Progenitor cell of endocrine pancreas (in vitro differentiated cells): ENCODE results near the gene OPALIN. TPM values are rescaled to one million over a fixed set of nuclear protein-coding genes. Genes with fewer than 3 reads are reported as not detected.

Source experiments
- DNase-seq: peaks from one replicate; pipeline ENCODE4 v3.0.0; 2021; ENCODE audit warnings: low spot score; ENCODE audit not compliant: unreplicated experiment
- H3K27ac Mint-ChIP-seq: 2 replicates; pipeline ENCODE4 v1.8.0; 2021; ENCODE audit warnings: mild to moderate bottlenecking, moderate library complexity, mixed read lengths
- H3K27me3 Mint-ChIP-seq: 2 replicates; pipeline ENCODE4 v1.8.0; 2021; ENCODE audit warnings: mixed read lengths
- H3K36me3 Mint-ChIP-seq: 2 replicates; pipeline ENCODE4 v1.8.0; 2022; ENCODE audit warnings: mixed read lengths; ENCODE audit not compliant: insufficient read depth
- H3K4me1 Mint-ChIP-seq: 2 replicates; pipeline ENCODE4 v1.8.0; 2021; ENCODE audit warnings: low read depth, mixed read lengths
- H3K4me3 Mint-ChIP-seq: 2 replicates; pipeline ENCODE4 v1.8.0; 2021; ENCODE audit warnings: low read depth, mild to moderate bottlenecking, moderate library complexity, mixed read lengths
- H3K9me3 Mint-ChIP-seq: 2 replicates; pipeline ENCODE4 v1.8.0; 2021; ENCODE audit warnings: low read depth, mixed read lengths
- total RNA-seq: library from RNA; stranded (reverse); gene quantifications from 2 replicates; pipeline ENCODE4 v1.2.1, GENCODE V29; 2021
- TF ChIP-seq, protein P1 (sequence below): fragments of 200-600 bp; sonication (generic); IDR thresholded peaks from one replicate; pipeline ENCODE4 v1.5.0; 2021; ENCODE audit warnings: antibody characterized with exemption, mild to moderate bottlenecking; ENCODE audit not compliant: unreplicated experiment

Gene OPALIN
- total RNA-seq, 1 donor from 2014 or later: not detected

- DNase-seq: no peak
- Mint-ChIP-seq H3K27me3 (peaks cover 41% of the 10 kb centered on the region), H3K4me1 (no peaks in the 10 kb centered on the region), H3K4me3 (no peak overlapping the region), H3K27ac (no peak overlapping the region), H3K36me3 (no peaks in the 10 kb centered on the region), H3K9me3 (no peaks in the 10 kb centered on the region)
- TF ChIP-seq, protein P1, sequence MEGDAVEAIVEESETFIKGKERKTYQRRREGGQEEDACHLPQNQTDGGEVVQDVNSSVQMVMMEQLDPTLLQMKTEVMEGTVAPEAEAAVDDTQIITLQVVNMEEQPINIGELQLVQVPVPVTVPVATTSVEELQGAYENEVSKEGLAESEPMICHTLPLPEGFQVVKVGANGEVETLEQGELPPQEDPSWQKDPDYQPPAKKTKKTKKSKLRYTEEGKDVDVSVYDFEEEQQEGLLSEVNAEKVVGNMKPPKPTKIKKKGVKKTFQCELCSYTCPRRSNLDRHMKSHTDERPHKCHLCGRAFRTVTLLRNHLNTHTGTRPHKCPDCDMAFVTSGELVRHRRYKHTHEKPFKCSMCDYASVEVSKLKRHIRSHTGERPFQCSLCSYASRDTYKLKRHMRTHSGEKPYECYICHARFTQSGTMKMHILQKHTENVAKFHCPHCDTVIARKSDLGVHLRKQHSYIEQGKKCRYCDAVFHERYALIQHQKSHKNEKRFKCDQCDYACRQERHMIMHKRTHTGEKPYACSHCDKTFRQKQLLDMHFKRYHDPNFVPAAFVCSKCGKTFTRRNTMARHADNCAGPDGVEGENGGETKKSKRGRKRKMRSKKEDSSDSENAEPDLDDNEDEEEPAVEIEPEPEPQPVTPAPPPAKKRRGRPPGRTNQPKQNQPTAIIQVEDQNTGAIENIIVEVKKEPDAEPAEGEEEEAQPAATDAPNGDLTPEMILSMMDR: no peak
Observed at GRCh38 chr10:96389785-96390184, 31.0 kb upstream of the OPALIN start.

GRCh38 chr10:96387601-96388000, 28.8 kb upstream of the OPALIN start:
- TF ChIP-seq, protein P1: no peak
- no peaks in the 10 kb centered on the region for H3K9me3 Mint-ChIP-seq
- H3K4me3 Mint-ChIP-seq: no peak overlapping the region
- no peak overlapping the region for H3K27ac Mint-ChIP-seq
- H3K4me1 Mint-ChIP-seq: no peaks in the 10 kb centered on the region
- H3K36me3 Mint-ChIP-seq: no peaks in the 10 kb centered on the region
- DNase-seq: no peak
- H3K27me3 Mint-ChIP-seq: peaks cover 30% of the 10 kb centered on the region

DNA sequence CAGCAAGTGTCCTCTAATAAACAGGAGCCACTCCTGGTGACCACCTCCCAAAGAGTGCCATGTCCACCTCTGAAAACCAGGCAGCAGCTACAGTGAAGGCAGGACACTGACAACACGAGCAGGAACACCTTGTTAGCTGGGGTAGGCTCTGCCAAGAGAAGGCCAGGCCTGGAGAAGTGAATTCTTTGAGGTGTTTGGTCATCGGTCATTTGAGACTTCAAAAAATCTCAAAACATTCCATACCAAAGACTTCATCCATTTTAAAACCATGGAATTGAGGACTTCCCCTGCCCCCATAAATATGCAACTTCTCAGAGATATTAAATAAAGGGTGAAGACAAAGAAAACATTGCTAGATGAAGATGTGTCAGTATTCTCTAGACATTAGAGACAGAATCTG, 28.4 kb upstream of the OPALIN start:
- Mint-ChIP-seq H3K9me3 (no peaks in the 10 kb centered on the region), H3K36me3 (no peaks in the 10 kb centered on the region), H3K27ac (no peak overlapping the region), H3K27me3 (peaks cover 31% of the 10 kb centered on the region), H3K4me1 (no peaks in the 10 kb centered on the region), H3K4me3 (no peak overlapping the region)
- no peak for DNase-seq
- TF ChIP-seq, protein P1: no peak

DNA sequence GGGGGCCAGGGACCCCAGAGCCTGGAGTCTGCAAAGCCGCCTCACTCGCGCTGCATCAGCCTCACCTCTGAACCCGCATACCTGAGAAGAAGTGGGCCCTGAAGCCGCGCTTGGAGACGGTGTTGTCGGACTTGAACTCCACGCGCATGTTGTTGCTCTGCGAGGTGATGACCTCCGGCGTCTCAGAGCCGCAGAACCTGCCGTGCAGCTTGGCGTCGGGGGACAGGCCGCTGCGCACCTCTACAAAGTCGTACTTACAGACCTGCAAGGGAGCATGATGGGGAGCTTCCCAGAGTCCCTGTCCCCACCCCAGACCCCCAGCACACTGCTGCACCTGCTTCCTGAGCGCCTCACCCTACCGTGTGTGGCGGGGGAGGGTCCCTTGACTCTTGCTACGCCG, 25.7 kb upstream of the OPALIN start:
- H3K27ac Mint-ChIP-seq: no peak overlapping the region
- H3K36me3 Mint-ChIP-seq: no peaks in the 10 kb centered on the region
- H3K9me3 Mint-ChIP-seq: no peaks in the 10 kb centered on the region
- H3K4me1 Mint-ChIP-seq: no peaks in the 10 kb centered on the region
- peaks cover 25% of the 10 kb centered on the region for H3K27me3 Mint-ChIP-seq
- TF ChIP-seq, protein P1: no peak
- H3K4me3 Mint-ChIP-seq: no peak overlapping the region
- no peak for DNase-seq

DNA sequence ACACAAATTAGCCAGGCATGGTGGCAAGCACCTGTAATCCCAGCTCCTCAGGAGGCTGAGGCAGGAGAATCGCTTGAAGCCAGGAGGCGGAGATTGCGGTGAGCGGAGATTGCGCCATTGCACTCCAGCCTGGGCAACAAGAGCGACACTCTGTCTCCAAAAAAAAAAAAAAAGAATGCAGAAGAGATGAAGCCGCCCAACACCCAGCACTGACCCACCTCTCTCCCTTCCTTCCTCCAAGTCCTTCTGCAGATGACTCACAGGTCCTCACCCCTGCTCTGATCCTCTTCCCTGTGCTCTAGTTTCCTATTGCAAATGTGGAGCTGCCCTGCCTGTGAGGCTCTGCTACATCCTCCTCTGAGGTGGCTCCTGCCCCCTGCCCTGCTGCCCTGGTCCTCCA, 22.0 kb upstream of the OPALIN start:
- Mint-ChIP-seq H3K27me3 (peaks cover 4% of the 10 kb centered on the region), H3K4me1 (no peaks in the 10 kb centered on the region), H3K36me3 (no peaks in the 10 kb centered on the region), H3K27ac (peak overlapping the region; percentile 26), H3K9me3 (no peaks in the 10 kb centered on the region), H3K4me3 (no peak overlapping the region)
- DNase-seq: no peak
- TF ChIP-seq, protein P1: no peak
